ENCODE measurements around the gene SLC9C2.
"Not testable (repeated sequence)": the region's sequence is repeated elsewhere in the genome, so short reads cannot be mapped to it uniquely, and the experiment has no call there.

SLC9C2 gene, protein sequence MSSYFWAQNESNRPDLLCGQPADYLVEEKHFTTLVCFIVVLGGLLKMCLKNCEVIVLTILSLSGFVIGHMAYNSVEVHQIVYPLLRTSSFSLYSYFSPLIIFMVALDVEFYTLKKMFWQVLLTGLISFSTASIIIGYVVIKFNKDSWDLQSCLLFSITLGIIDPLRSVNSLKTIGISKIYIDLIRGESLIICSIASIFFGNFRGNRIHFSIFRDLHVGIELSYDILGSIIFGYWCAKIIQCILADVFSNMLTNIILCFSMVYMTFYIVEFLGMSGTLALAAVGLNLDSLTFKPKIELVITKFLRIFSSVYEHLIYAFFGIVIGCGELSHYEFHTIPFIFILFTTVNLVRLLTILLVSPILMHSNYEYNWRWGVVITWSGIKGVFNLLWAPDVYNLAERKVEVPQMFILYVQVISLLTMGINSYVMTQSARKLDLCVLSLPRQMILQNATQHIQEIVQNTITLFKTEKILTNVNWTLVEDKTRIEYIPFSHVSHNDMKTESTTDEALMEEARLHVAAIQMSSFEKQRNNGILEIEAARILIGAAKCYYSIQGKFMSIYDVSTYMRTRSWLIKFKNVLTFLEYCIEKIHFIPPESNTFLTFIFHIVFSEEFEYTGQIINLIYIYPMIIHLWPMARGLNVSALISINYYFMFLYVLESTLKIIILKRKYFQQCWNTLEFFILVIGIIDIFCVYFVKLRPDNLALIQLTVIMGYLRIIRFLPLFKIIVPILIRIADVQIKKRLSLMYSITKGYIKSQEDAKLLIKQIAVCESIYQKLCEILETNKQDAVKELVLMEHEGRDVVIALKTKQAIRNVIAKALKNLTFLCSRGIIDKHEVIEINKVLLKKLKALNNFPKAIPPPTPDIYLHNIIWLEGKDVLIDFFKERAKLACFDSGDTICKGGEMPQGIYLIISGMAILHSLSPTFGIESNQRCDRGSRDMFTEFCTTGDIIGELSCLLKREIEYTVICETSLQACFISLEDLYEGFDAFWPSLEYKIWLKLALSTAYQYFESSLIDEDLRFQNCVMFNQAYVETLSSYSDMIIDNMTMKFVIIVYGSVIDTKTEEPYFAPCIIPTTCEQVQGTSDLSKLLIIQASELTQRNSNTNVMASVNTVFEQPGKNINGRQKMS

DNA sequence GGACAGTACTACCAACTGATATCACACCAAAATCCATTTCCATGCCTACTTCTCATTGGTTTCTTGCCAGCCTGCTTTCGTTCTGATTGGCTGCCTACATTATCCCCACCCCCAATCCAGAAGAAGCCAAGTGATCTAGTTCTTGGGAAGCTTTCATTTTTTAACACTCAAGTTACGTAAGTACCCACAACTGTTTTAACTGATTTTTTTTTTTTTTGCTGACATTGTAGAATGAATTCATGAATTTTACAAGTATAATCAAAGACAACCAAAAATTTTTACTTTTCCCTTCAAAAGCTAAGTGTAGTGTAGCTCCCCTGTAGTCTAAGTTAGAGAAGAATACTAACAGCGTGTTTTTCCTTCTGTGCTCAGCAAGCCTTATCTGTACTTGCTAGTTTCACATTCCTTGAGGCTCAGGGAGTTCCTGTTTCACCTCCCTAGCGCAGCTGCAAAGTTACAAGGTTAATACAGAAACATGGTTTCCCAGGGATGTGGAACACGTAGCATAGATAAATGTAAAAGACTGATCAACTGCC lies at the start of gene SLC9C2:
TSS of gene SLC9C2 (minus strand) at position 17 of the 536 bp plus-strand sequence. CDS start 1,296 bp downstream, outside the sequence.
- DNase-seq (ENCODE audit: low spot score), result peak; percentile 23

DNA sequence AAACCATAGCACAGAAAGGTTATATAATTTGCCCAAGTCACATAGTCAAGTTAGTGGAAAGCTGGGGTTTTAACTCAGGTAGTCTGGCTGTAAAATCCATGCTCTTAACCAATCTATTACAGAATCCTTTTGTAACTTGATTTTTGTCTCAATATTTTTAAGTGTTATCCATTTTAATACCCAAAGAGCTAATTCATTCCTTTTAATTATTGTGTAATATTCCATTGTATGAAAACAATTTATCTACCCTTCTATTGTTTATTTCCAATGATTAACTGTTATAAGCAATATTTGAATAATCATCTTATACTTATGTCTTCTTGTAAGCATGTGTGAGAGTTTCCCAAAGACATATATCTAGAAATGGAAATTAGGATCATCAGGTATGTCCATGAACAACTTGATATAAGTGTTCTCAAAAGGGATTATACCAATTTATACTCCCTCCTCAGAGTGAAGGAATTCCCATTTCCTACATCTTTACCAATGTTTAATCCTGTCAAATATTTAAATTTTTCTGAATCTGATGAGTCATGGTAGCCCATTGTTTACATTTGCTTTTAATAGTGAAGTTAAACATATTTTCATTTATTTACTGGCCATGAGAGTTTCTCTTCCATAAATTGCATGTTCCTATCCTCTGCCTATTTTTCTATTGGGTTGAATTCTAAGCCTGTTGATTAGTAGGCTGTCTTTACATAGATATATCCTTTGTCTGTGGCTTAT lies 46.2 kb upstream of the SLC9C2 start:
- no peak for DNase-seq (ENCODE audit: low spot score)

DNA sequence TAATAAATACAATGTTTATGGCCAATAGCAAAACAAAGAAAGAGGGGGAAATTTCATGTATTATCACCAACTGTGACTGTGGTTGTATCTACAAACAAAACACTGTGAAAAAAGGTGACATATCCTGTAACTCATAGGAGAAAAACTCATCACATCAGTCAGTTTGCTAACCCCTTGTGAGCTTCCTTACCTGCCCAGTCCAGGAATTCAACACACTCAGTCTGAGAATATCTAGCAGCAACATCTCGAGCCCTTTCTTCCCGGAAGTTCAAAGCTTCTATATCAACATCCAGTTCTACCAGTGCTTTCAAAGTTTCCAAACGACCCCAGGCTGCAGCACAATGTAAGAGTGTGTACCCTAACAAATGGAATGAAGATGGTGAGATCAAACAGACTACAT lies 43.8 kb upstream of the SLC9C2 start:
- no peak for DNase-seq (ENCODE audit: low spot score)

DNA sequence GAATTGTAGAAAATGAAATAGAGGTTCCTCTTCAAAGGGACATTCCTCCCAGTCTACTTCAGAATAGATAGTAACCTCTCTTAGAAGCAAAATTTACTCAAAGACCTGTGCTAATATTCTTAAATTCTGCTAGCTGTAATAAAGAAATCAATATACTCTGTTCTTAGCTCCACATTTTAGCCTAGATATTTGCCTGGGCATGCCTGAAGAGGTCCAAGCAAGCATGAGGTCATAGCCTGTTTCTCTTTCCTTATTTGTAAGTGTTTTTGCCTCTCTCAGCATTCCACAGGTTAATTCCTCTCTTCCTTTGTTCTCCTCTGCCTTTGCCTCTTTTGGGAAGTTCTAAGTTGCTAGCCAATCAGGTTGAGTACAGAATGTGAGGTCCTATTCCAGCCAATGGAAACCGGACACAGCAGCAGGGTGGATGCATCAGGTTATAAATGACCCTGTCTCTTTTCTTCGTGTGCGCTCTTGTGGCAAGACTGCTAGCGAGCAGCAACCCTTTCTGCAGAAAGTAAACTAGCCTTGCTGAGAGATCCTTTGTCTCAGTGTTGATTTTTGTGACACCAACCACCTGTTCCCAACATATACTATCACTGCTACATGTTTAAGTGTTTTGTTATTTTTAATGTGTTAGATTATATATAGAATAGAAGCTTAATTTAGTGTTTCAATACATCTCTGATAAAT lies 39.7 kb upstream of the SLC9C2 start:
- DNase-seq (ENCODE audit: low spot score), result not testable (repeated sequence)

DNA sequence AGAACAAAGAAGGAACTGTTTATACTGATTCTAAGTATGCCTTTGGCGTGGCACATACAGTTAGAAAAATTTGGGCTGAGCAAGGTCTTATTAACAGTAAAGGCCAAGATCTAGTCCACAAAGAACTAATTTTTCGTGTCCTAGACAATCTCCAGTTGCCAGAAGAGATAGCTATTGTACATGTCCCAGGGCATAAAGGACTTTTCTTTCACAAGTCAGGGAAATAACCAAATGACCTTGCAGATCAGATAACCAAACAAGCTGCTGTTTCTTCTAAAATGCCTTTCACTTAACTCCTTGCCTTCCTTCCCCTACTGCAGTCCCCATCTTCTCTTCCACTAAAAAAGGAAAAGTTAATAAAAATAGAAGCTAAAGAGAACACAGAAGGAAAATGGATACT lies 36.2 kb upstream of the SLC9C2 start:
- no peak for DNase-seq (ENCODE audit: low spot score)

DNA sequence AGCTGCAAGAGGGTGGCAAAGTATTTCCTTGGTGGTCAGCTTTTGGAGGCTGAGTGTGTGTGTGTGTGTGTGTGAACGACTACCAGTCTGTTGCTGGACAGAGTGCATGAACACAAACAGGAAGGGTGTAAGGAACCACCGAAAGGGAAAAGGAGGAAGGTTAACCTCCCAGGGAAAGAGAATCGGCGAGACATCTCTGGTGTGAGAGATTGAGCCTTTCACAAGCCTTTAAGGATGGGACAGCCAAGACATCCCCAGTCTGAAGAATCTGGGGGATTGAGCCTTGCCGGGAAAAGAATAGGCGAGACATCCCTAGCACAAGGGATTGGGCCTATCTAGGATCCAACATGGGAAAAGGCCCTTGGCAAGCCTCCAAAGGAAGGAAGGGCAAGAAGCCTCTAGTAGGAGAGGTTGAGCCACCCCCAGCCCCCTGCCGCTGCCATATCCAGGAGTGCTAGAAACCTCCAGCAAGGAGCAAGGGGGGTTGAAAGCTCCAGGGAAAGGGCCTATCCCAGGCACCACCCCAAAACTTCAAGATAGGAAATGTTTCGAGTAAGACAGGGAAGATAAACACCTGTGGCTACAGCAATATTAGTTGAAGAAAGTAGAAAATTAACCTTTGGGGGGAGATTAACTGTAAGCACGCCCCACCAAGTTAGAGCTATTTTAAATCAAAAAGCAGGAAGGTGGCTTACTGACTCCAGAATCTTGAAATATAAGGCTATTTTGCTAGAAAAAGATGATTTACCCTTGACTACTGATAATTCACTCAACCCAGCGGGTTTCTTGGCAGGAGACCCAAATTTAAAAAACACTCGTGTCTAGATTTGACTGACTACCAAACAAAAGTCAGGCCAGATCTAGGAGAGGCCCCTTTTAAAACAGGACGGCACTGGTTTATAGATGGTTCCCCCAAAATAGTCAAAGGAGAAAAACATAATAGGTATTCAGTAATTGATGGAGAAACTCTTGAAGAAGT lies 35.5 kb upstream of the SLC9C2 start:
- DNase-seq (ENCODE audit: low spot score), result no peak

DNA sequence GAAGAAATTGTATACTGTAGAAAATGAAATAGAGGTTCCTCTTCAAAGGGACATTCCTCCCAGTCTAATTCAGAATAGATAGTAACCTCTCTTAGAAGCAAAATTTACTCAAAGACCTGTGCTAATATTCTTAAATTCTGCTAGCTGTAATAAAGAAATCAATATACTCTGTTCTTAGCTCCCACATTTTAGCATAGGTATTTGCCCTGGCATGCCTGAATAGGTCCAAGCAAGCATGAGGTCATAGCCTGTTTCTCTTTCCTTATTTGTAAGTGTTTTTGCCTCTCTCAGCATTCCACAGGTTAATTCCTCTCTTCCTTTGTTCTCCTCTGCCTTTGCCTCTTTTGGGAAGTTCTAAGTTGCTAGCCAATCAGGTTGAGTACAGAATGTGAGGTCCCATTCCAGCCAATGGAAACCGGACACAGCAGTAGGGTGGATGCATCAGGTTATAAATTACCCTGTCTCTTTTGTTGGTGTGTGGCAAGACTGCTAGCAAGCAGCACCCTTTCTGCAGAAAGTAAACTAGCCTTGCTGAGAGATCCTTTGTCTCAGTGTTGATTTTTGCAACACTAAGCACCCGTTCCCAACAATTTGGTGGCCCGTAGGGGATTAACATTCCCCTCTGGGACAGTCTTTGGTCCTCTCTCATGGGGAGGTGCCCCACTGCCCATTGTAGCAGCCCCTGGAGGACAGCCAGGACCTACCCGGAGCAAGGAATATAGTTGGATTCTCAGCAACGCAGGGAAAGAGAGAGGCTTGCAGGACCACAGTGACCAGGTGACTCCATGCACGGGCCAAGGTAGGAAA lies 34.6 kb upstream of the SLC9C2 start:
- not testable (repeated sequence) for DNase-seq (ENCODE audit: low spot score)

DNA sequence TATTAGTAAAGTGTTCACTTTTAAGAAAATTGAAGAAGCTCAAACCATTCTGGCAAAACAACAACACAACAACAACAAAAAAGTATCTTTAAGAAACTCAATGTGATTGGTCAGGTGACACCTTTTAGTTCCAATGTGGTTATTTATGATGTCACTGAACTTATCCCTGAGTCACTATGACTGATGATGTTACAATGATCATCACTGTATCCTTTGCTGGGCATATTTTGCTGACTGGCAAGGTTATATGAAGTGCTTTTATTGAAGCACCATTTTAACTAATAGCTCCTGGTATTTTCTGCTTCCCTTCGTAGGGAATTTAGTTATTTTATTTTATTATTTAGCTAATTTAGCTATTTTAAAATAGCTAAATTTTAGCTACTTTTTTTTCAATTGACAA lies 32.2 kb upstream of the SLC9C2 start, which contains the start of gene TEX50:
TSS of gene TEX50 (plus strand) at position 223 of the 400 bp plus-strand sequence. CDS start 184 bp downstream, outside the sequence.
- no peak for DNase-seq (ENCODE audit: low spot score)

DNA sequence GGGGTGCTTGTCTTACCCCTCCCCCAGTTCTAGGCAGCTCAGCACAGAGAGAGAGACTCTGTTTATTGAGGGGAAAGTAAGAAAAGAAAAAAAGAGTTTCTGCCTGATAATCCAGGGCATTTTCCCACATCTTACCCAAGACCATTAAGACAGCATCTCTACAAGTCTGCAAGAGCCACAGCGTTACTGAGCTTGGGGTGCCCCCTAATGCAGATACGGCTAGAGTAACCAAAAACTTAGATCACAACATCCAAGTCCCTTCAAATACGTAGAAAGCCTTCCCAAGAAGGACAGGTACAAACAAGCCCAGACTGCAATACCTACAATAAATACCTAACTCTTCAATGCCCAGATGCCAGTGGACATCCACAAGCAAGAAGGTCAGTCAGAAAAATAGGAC lies 26.0 kb upstream of the SLC9C2 start:
- no peak for DNase-seq (ENCODE audit: low spot score)

DNA sequence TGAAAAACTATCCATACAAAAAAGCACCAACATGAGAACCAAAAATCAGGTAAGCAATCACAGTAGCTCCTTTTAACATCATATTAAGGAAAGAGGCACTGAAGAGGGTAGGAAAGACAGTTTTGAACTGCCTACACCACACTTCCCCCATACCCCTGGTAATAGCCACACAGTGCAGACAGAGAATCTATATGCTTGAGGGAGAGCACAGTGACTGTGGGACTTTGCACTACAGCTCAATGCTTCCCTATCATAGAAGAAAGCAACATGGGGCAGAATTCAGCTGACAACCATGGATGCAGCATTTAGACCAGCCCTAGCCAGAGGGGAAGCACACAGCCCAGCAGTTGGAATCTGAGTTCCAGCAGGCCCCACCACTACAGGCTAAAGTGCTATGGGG lies 24.4 kb upstream of the SLC9C2 start:
- DNase-seq (ENCODE audit: low spot score), result no peak

DNA sequence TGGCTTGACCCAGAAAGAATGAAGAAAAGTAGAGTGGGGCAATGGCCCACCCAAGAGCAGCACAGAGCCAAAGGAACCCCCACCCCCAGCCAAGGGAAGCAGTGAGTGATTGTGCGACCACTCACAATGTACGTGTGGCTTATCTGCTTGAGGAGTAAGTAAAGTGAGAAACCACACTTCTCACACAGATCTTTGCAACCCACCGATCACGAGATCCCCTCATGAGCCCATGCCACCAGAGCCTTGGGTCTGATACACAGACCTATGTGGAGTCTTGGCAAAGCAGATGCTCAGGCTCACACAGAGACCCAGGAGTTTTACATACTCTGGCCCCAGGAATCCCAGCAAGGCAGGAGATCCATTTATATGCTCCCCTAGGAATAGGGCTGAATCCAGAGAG lies 14.0 kb upstream of the SLC9C2 start:
- no peak for DNase-seq (ENCODE audit: low spot score)

DNA sequence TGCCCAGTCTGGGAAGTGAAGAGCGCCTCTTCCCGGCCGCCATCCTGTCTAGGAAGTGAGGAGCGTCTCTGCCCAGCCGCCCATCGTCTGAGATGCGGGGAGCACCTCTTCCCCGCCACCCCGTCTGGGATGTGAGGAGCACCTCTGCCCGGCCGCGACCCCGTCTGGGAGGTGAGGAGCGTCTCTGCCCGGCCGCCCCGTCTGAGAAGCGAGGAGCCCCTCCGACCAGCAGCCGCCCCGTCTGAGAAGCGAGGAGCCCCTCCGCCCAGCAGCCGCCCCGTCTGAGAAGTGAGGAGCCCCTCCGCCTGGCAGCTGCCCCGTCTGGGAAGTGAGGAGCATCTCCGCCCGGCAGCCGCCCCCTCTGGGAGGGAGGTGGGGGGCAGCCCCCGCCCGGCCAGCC lies 10.2 kb upstream of the SLC9C2 start:
- not testable (repeated sequence) for DNase-seq (ENCODE audit: low spot score)

DNA sequence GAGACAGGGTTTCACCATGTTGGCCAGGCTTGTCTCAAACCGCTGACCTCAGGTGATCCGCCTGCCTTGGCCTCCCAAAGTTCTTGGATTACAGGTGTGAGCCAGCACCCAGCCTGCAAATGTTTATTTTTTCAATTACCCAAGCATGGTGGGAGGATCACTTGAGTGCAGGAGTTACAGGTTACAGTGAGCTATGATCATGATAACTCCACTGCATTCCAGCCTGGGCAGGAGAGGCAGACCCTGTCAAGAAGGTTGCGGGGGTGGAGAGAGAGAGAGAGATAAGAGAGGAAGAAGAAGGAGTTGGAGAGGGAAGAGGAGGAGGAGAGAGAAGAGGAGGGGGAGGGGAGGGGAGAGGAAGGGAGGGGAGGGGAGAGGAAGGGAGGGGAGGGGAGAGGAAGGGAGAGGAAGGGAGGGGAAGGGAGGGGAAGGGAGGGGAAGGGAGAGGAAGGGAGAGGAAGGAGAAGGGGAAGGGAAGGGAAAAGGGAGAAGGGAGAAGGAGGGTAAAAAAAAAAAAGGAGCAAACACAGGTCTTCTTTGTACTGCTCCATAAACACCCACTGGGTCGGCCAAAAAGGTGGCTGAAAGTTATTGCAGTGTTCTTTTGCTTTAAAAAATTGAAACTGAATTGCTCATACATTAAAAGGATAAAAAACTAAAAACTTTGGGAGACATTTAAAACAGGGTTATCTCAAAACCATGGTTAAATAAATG lies 5.8 kb upstream of the SLC9C2 start:
- DNase-seq (ENCODE audit: low spot score), result no peak

DNA sequence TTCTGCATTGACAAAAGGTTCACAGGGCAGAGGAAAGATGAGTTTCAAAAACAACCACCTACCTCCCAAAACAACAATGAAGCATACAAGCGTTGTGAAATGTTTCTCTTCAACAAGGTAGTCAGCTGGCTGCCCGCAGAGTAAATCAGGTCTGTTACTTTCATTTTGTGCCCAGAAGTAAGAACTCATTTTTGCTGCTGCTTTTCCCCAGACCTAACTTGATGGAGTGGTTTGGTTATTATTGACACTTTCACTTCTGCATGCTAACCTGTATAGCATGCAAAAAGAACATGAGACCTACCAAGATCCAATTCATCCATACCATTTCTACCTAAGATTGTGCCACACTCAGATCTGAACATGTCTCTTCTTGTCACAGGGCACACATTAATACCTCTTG lies 1.3 kb downstream of the SLC9C2 start:
- no peak for DNase-seq (ENCODE audit: low spot score)

DNA sequence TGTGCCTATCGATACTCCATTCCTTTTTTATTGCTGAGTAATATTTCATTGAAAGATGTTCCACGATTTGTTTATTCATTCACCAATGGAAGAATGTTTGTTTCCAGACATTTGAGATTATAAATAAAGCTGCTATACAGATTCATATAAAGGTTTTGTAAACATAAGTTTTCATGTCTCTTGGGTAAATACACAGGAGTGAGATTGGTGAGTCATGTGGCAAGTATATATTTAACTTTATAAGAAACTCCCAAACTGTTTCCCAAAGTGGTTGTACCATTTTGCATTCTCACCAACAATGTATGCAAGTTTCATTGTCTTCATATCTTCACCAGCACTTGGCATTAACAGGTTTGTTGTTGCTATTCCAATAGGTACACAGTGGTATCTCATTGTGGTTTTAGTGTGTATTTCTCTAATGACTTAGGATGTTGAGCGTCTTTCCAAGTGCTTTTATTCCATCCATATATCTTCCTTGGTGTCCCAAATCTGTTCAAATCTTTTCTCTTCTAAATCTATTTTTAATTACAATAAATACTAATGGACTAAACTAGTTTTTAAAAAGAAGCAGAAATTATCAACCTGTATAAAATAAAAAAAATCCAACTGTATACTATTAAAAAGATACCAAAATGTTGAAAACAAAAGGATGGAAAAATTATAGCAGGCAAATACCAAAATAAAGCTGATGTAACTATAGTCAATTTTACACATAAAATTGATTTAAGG lies 6.6 kb downstream of the SLC9C2 start:
- no peak for DNase-seq (ENCODE audit: low spot score)

DNA sequence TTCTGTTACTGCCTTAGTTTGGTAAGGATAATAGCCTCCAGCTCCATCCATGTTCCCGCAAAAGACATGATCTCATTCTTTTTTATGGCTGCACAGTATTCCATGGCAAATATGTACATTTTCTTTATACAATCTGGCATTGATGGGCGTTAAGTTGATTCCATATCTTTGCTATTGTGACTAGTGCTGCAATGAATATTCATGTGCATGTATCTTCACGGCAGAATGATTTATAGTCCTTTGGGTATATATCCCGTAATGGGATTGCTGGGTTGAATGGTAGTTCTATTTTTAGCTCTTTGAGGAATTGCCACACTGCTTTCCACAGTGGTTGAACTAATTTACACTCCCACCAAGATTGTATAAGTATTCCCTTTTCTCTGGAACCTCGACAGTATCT lies 11.7 kb downstream of the SLC9C2 start:
- DNase-seq (ENCODE audit: low spot score), result not testable (repeated sequence)

DNA sequence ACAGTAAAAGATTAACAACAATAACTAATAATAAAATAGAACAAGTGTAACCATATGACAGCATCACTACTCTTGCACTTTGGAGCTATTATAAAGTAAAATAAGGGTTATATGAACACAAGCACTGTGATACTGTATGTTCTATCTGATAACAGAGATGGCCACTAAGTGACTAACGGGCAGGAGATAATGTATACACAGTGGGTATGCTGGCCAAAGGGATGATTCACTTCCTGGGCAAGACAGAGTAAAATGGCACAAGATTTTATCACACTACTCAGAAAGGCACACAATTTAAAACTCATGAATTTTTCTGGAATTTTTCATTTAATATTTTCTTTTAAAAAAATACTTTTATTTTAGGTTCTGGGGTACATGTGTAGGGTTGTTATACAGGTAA lies 12.3 kb downstream of the SLC9C2 start:
- DNase-seq (ENCODE audit: low spot score), result no peak

Measured in hepatic stellate cell (primary cell).